ENCODE data around the gene ZDHHC19.
"Not testable (repeated sequence)": the region's sequence is repeated elsewhere in the genome, so short reads cannot be mapped to it uniquely, and the experiment has no call there.

The ZDHHC19 gene

GRCh38 chr3:196215493-196216020, 4.4 kb upstream of the ZDHHC19 start:
- Histone ChIP-seq H2AFZ (ENCODE audit: low read length) (no peak overlapping the region), H3K9me3 (ENCODE audit: low read length) (no peaks in the 10 kb centered on the region), H3K4me1 (ENCODE audit: insufficient read depth, low read length, severe bottlenecking) (peaks cover 12% of the 10 kb centered on the region), H3K4me2 (ENCODE audit: low read length) (no peak overlapping the region), H4K20me1 (ENCODE audit: insufficient read depth, low read length) (no peaks in the 10 kb centered on the region), H3K79me2 (ENCODE audit: insufficient read depth, low read length) (no peaks in the 10 kb centered on the region), H3F3A (ENCODE audit: insufficient read depth, low read length) (no peaks in the 10 kb centered on the region), H3K36me3 (ENCODE audit: insufficient read depth, low read length) (no peaks in the 10 kb centered on the region), H3K27ac (ENCODE audit: low read depth, low read length, poor library complexity, severe bottlenecking) (no peak overlapping the region), H3K27me3 (ENCODE audit: insufficient read depth, low read length) (no peaks in the 10 kb centered on the region; the same call in 1 of the 2 replicates), H3K9me2 (ENCODE audit: low read depth, low read length) (no peaks in the 10 kb centered on the region), H3K4me3 (ENCODE audit: low read depth, low read length, poor library complexity, severe bottlenecking) (no peak overlapping the region), H3K9ac (ENCODE audit: low read length) (no peak overlapping the region)
- TF ChIP-seq EZH2 (IDR thresholded peaks at IDR 0.05; ENCODE audit: borderline replicate concordance, low read length) = no peak
- no peak for TF ChIP-seq CTCF (IDR thresholded peaks at IDR 0.05; ENCODE audit: low read length)

- Histone ChIP-seq H3K4me1 (ENCODE audit: insufficient read depth, low read length, severe bottlenecking) (peaks cover 12% of the 10 kb centered on the region), H3K9ac (ENCODE audit: low read length) (no peak overlapping the region), H3K27me3 (ENCODE audit: insufficient read depth, low read length) (no peaks in the 10 kb centered on the region; the same call in 1 of the 2 replicates), H4K20me1 (ENCODE audit: insufficient read depth, low read length) (no peaks in the 10 kb centered on the region), H3F3A (ENCODE audit: insufficient read depth, low read length) (no peaks in the 10 kb centered on the region), H3K4me2 (ENCODE audit: low read length) (no peak overlapping the region), H2AFZ (ENCODE audit: low read length) (no peak overlapping the region), H3K36me3 (ENCODE audit: insufficient read depth, low read length) (no peaks in the 10 kb centered on the region), H3K9me2 (ENCODE audit: low read depth, low read length) (no peaks in the 10 kb centered on the region), H3K9me3 (ENCODE audit: low read length) (no peaks in the 10 kb centered on the region), H3K4me3 (ENCODE audit: low read depth, low read length, poor library complexity, severe bottlenecking) (no peak overlapping the region), H3K27ac (ENCODE audit: low read depth, low read length, poor library complexity, severe bottlenecking) (no peak overlapping the region), H3K79me2 (ENCODE audit: insufficient read depth, low read length) (no peaks in the 10 kb centered on the region)
- TF ChIP-seq CTCF (IDR thresholded peaks at IDR 0.05; ENCODE audit: low read length) = no peak
- no peak for TF ChIP-seq EZH2 (IDR thresholded peaks at IDR 0.05; ENCODE audit: borderline replicate concordance, low read length)
These were observed 3.7 kb upstream of the ZDHHC19 start for GRCh38 chr3:196214783-196215441.

GRCh38 chr3:196209944-196210672, 1.1 kb downstream of the ZDHHC19 start:
- H3K27me3 ChIP-seq (ENCODE audit: insufficient read depth, low read length); H2AFZ ChIP-seq (ENCODE audit: low read length); H4K20me1 ChIP-seq (ENCODE audit: insufficient read depth, low read length); H3K9me2 ChIP-seq (ENCODE audit: low read depth, low read length); H3F3A ChIP-seq (ENCODE audit: insufficient read depth, low read length); H3K9me3 ChIP-seq (ENCODE audit: low read length); H3K4me2 ChIP-seq (ENCODE audit: low read length); H3K27ac ChIP-seq (ENCODE audit: low read depth, low read length, poor library complexity, severe bottlenecking); H3K4me3 ChIP-seq (ENCODE audit: low read depth, low read length, poor library complexity, severe bottlenecking); H3K79me2 ChIP-seq (ENCODE audit: insufficient read depth, low read length); H3K9ac ChIP-seq (ENCODE audit: low read length); H3K4me1 ChIP-seq (ENCODE audit: insufficient read depth, low read length, severe bottlenecking); H3K36me3 ChIP-seq (ENCODE audit: insufficient read depth, low read length): not testable (repeated sequence)

All from OCI-LY1 (cell line).